GM23248 (cell line): ENCODE results near the gene OR51I2. TPM values are rescaled to one million over a fixed set of nuclear protein-coding genes. Genes with fewer than 3 reads are reported as not detected.

Experiments
- DNase-seq: peaks from one replicate; pipeline ENCODE4 v3.0.0-alpha.2; 2015
- H2AFZ ChIP-seq: fragments of 200-600 bp; sonication (generic); 2 replicates; pipeline ENCODE4 v1.6.1; 2016; ENCODE audit warnings: antibody characterized with exemption
- H3F3A ChIP-seq: fragments of 200-600 bp; sonication (generic); 2 replicates; pipeline ENCODE4 v1.6.1; 2016; ENCODE audit warnings: mild to moderate bottlenecking, antibody characterized with exemption, mixed run types; ENCODE audit not compliant: insufficient read depth
- H3K27ac ChIP-seq: fragments of 200-600 bp; sonication (generic); 2 replicates; pipeline ENCODE4 v1.5.1; 2016; ENCODE audit warnings: mild to moderate bottlenecking
- H3K27me3 ChIP-seq: fragments of 200-600 bp; sonication (generic); replicated peaks from 2 replicates; pipeline ENCODE4 v1.6.1; 2016; ENCODE audit warnings: mild to moderate bottlenecking; ENCODE audit not compliant: insufficient read depth
- H3K36me3 ChIP-seq: fragments of 200-600 bp; sonication (generic); 2 replicates; pipeline ENCODE4 v1.6.1; 2016; ENCODE audit warnings: low read depth, mild to moderate bottlenecking
- H3K4me1 ChIP-seq: fragments of 200-600 bp; sonication (generic); 2 replicates; pipeline ENCODE4 v1.6.1; 2016; ENCODE audit warnings: mild to moderate bottlenecking; ENCODE audit not compliant: insufficient read depth
- H3K4me2 ChIP-seq: fragments of 200-600 bp; sonication (generic); one replicate; pipeline ENCODE4 v1.6.1; 2016; ENCODE audit warnings: mild to moderate bottlenecking; ENCODE audit not compliant: unreplicated experiment
- H3K4me3 ChIP-seq: fragments of 200-600 bp; sonication (generic); 2 replicates; pipeline ENCODE4 v1.5.1; 2016; ENCODE audit warnings: mild to moderate bottlenecking
- H3K79me2 ChIP-seq: fragments of 200-600 bp; sonication (generic); 2 replicates; pipeline ENCODE4 v1.6.1; 2016; ENCODE audit warnings: mild to moderate bottlenecking; ENCODE audit not compliant: insufficient read depth
- H3K9ac ChIP-seq: fragments of 200-600 bp; sonication (generic); 2 replicates; pipeline ENCODE4 v1.6.1; 2016; ENCODE audit warnings: mild to moderate bottlenecking
- H3K9me2 ChIP-seq: fragments of 200-600 bp; sonication (generic); 2 replicates; pipeline ENCODE4 v1.6.1; 2016; ENCODE audit warnings: mixed run types, mild to moderate bottlenecking, moderate library complexity; ENCODE audit not compliant: insufficient read depth
- H3K9me3 ChIP-seq: fragments of 200-600 bp; sonication (generic); one replicate; pipeline ENCODE4 v1.6.1; 2017; ENCODE audit warnings: low read depth
- H4K20me1 ChIP-seq: fragments of 200-600 bp; sonication (generic); 2 replicates; pipeline ENCODE4 v1.6.0; 2016; ENCODE audit not compliant: insufficient read depth
- EZH2 ChIP-seq: fragments of 200-600 bp; sonication (generic); IDR thresholded peaks from 2 replicates; pipeline ENCODE4 v1.6.1; 2018; ENCODE audit warnings: antibody characterized with exemption, mild to moderate bottlenecking; ENCODE audit not compliant: insufficient read depth, poor library complexity, severe bottlenecking
- EZH2phosphoT487 ChIP-seq: fragments of 200-600 bp; sonication (generic); IDR thresholded peaks from 2 replicates; pipeline ENCODE4 v1.6.1; 2018; ENCODE audit warnings: antibody characterized with exemption, moderate library complexity, mild to moderate bottlenecking, low read depth; ENCODE audit not compliant: insufficient read depth
- WGBS, 2 experiments: methylation state at CpG; one replicate each; pipeline ENCODE4 v1.1.6; 2015 to 2017; ENCODE audit warnings: low lambda C conversion rate in 2 of 2, low coverage in 1 of 2; ENCODE audit errors: missing lambda C conversion rate in 2 of 2; 5-methylcytosine and 5-hydroxymethylcytosine counted together
- in situ Hi-C: fragments of 300-500 bp; cut with MboI; formaldehyde crosslinking; loops from 2 replicates; pipeline ENCODE4 v1.15.0; 2020
- polyA plus RNA-seq: library from polyadenylated mRNA; unstranded; fragments of >200 nt; fragmentation: Nextera tagmentation; extraction: Ambion mirVana; gene quantifications from 2 replicates; pipeline ENCODE4 v1.2.1, GENCODE V29; 2016
- total RNA-seq: library from RNA; depleted of rRNA; stranded (reverse); fragments of >200 nt; shearing (Covaris generic); gene quantifications from 2 replicates; pipeline ENCODE4 v1.2.3, GENCODE V29; 2014; rRNA removed

The OR51I2 gene
- total and polyA plus RNA-seq, 2 experiments from 2014 or later: not detected

DNA sequence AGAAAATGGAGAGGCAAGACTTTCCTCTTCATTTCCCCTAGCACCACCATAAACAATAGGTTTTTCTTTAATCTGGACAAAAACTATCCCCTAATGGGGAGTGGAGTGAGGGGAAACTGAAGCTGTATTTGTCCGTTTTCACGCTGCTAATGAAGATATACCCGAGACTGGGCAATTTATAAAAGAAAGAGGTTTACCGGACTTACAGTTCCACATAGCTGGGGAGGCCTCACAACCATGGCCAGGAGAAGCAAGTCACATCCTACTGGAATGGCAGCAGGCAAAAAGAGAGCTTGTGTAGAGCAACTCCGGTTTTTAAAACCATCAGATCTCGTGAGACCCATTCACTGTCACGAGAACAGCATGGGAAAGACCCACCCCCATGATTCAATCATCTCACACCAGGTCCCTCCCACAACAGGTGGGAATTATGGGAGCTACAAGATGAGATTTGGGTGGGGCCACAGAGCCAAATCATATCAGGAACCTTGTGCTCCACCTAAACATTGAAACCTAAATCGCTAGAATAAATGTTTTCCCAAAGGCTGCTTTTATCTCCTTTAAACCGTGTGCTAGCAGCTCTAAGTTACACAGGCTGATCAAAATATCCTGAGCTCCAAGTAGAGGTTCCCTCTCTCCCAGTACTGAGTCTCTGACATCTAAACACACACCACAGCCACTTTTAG, 56.4 kb downstream of the OR51I2 start:
- Histone ChIP-seq H3K9ac (no peak overlapping the region), H2AFZ (no peak overlapping the region; the same call in 1 of the 2 replicates), H3K9me3 (no peaks in the 10 kb centered on the region), H3K36me3 (no peaks in the 10 kb centered on the region), H3K9me2 (no peaks in the 10 kb centered on the region), H3K79me2 (no peaks in the 10 kb centered on the region), H4K20me1 (no peaks in the 10 kb centered on the region), H3K4me3 (no peak overlapping the region), H3K27ac (no peak overlapping the region), H3K27me3 (no peaks in the 10 kb centered on the region; the same call in 1 of the 2 replicates), H3K4me2 (no peak overlapping the region), H3F3A (no peaks in the 10 kb centered on the region), H3K4me1 (no peaks in the 10 kb centered on the region)
- DNase-seq: no peak
- in situ Hi-C loops: no loop called here
- TF ChIP-seq EZH2phosphoT487 (no peak), EZH2 (no peak)
- WGBS, 2 experiments: 71 to 80% methylated on average over 9 of the region's 9 CpGs

Other genes starting within 250 kb of the OR51I2 start
- not detected in 2 replicates for gene OR51V1, start 248.6 kb upstream of the OR51I2 start, total RNA-seq
- gene OR51V1, start 248.6 kb upstream of the OR51I2 start, polyA plus RNA-seq: not detected in 2 replicates
- not detected in 2 replicates for gene HBB, start 222.3 kb upstream of the OR51I2 start, total RNA-seq
- not detected in 2 replicates for gene HBB, start 222.3 kb upstream of the OR51I2 start, polyA plus RNA-seq
- not detected in 2 replicates for gene HBD, start 214.8 kb upstream of the OR51I2 start, total RNA-seq
- not detected in 2 replicates for gene HBD, start 214.8 kb upstream of the OR51I2 start, polyA plus RNA-seq
- gene HBG1, start 199.5 kb upstream of the OR51I2 start, total RNA-seq: not detected in 2 replicates
- not detected in 2 replicates for gene HBG1, start 199.5 kb upstream of the OR51I2 start, polyA plus RNA-seq
- not detected in 2 replicates for gene HBG2, start 194.5 kb upstream of the OR51I2 start, total RNA-seq
- gene HBG2, start 194.5 kb upstream of the OR51I2 start, polyA plus RNA-seq: not detected in 2 replicates
- gene HBE1, start 179.4 kb upstream of the OR51I2 start, total RNA-seq: not detected in 2 replicates
- gene HBE1, start 179.4 kb upstream of the OR51I2 start, polyA plus RNA-seq: not detected in 2 replicates
- gene OR51B4, start 147.4 kb upstream of the OR51I2 start, total RNA-seq: not detected in 2 replicates
- gene OR51B4, start 147.4 kb upstream of the OR51I2 start, polyA plus RNA-seq: not detected in 2 replicates
- not detected in 2 replicates for gene OR51B2, start 125.0 kb upstream of the OR51I2 start, total RNA-seq
- gene OR51B2, start 125.0 kb upstream of the OR51I2 start, polyA plus RNA-seq: not detected in 2 replicates
- gene OR51B5, start 105.8 kb upstream of the OR51I2 start, total RNA-seq: not detected in 2 replicates
- not detected in 2 replicates for gene OR51B5, start 105.8 kb upstream of the OR51I2 start, polyA plus RNA-seq
- not detected in 2 replicates for gene OR51B6, start 97.8 kb upstream of the OR51I2 start, total RNA-seq
- not detected in 2 replicates for gene OR51B6, start 97.8 kb upstream of the OR51I2 start, polyA plus RNA-seq
- gene OR51M1, start 65.5 kb upstream of the OR51I2 start, total RNA-seq: not detected in 2 replicates
- not detected in 2 replicates for gene OR51M1, start 65.5 kb upstream of the OR51I2 start, polyA plus RNA-seq
- gene OR51Q1, start 27.2 kb upstream of the OR51I2 start, total RNA-seq: not detected in 2 replicates
- not detected in 2 replicates for gene OR51Q1, start 27.2 kb upstream of the OR51I2 start, polyA plus RNA-seq
- not detected in 2 replicates for gene OR51I1, start 7.8 kb upstream of the OR51I2 start, total RNA-seq
- not detected in 2 replicates for gene OR51I1, start 7.8 kb upstream of the OR51I2 start, polyA plus RNA-seq
- gene OR52D1, start 39.4 kb downstream of the OR51I2 start, total RNA-seq: not detected in 2 replicates
- not detected in 2 replicates for gene OR52D1, start 39.4 kb downstream of the OR51I2 start, polyA plus RNA-seq
- gene UBQLN3, start 60.6 kb downstream of the OR51I2 start, total RNA-seq: not detected in 2 replicates
- gene UBQLN3, start 60.6 kb downstream of the OR51I2 start, polyA plus RNA-seq: not detected in 2 replicates
- 0.32 TPM in 1 of 2 replicates, not detected in the other for gene UBQLNL, start 67.4 kb downstream of the OR51I2 start, total RNA-seq
- 0.20 TPM in 1 of 2 replicates, not detected in the other for gene UBQLNL, start 67.4 kb downstream of the OR51I2 start, polyA plus RNA-seq
- gene OR52H1, start 99.2 kb downstream of the OR51I2 start, total RNA-seq: not detected in 2 replicates
- not detected in 2 replicates for gene OR52H1, start 99.2 kb downstream of the OR51I2 start, polyA plus RNA-seq
- gene OR52B6, start 131.6 kb downstream of the OR51I2 start, total RNA-seq: not detected in 2 replicates
- gene OR52B6, start 131.6 kb downstream of the OR51I2 start, polyA plus RNA-seq: not detected in 2 replicates
- 2.3 and 3.6 TPM in 2 replicates for gene TRIM6, start 147.3 kb downstream of the OR51I2 start, total RNA-seq
- 1.9 and 2.2 TPM in 2 replicates for gene TRIM6, start 147.3 kb downstream of the OR51I2 start, polyA plus RNA-seq
- 5.1 and 12.1 TPM in 2 replicates for gene TRIM34, start 175.7 kb downstream of the OR51I2 start, total RNA-seq
- gene TRIM34, start 175.7 kb downstream of the OR51I2 start, polyA plus RNA-seq: 3.9 and 4.0 TPM in 2 replicates
- gene TRIM5, start 235.8 kb downstream of the OR51I2 start, total RNA-seq: 10.7 and 11.9 TPM in 2 replicates
- gene TRIM5, start 235.8 kb downstream of the OR51I2 start, polyA plus RNA-seq: 12.7 and 14.0 TPM in 2 replicates
- gene TRIM22, start 240.5 kb downstream of the OR51I2 start, total RNA-seq: 58.4 and 114 TPM in 2 replicates
- gene TRIM22, start 240.5 kb downstream of the OR51I2 start, polyA plus RNA-seq: 50.2 and 51.1 TPM in 2 replicates